ENCODE measurements around the gene RPL41. TPM values are rescaled to one million over a fixed set of nuclear protein-coding genes. Genes with fewer than 3 reads are reported as not detected.

Gene RPL41
- total and polyA plus RNA-seq, 9 of the 15 experiments (the other 6 are each of a cell fraction or from before 2014, with no cell fraction given): 3,403 to 11,276 (median 5,604) TPM

- TF ChIP-seq, protein P1, sequence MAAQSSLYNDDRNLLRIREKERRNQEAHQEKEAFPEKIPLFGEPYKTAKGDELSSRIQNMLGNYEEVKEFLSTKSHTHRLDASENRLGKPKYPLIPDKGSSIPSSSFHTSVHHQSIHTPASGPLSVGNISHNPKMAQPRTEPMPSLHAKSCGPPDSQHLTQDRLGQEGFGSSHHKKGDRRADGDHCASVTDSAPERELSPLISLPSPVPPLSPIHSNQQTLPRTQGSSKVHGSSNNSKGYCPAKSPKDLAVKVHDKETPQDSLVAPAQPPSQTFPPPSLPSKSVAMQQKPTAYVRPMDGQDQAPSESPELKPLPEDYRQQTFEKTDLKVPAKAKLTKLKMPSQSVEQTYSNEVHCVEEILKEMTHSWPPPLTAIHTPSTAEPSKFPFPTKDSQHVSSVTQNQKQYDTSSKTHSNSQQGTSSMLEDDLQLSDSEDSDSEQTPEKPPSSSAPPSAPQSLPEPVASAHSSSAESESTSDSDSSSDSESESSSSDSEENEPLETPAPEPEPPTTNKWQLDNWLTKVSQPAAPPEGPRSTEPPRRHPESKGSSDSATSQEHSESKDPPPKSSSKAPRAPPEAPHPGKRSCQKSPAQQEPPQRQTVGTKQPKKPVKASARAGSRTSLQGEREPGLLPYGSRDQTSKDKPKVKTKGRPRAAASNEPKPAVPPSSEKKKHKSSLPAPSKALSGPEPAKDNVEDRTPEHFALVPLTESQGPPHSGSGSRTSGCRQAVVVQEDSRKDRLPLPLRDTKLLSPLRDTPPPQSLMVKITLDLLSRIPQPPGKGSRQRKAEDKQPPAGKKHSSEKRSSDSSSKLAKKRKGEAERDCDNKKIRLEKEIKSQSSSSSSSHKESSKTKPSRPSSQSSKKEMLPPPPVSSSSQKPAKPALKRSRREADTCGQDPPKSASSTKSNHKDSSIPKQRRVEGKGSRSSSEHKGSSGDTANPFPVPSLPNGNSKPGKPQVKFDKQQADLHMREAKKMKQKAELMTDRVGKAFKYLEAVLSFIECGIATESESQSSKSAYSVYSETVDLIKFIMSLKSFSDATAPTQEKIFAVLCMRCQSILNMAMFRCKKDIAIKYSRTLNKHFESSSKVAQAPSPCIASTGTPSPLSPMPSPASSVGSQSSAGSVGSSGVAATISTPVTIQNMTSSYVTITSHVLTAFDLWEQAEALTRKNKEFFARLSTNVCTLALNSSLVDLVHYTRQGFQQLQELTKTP (IDR thresholded peaks at IDR 0.05; ENCODE audit: low read depth in 1 of 2, partially characterized antibody in 2 of 2): peak in 1 of 2 experiments; percentile 44
- TF ChIP-seq L3MBTL2 (IDR thresholded peaks at IDR 0.05): peak; percentile 78
- peak; percentile 54; the same call in 1 of the 2 replicates for TF ChIP-seq BHLHE40 (IDR thresholded peaks at IDR 0.05; ENCODE audit: low read length)
- TF ChIP-seq POLR2AphosphoS5 (IDR thresholded peaks at IDR 0.05; ENCODE audit: control insufficient read depth, insufficient read depth, low read depth, low read length): peak; percentile 25; the same call in 1 of the 2 replicates
- TF ChIP-seq WHSC1 (IDR thresholded peaks at IDR 0.05; ENCODE audit: low read length): no peak
- TF ChIP-seq FOSL1 (tag; conservative IDR thresholded peaks at IDR 0.05): peak; percentile 8; the same call in 1 of the 2 replicates
- no peak for TF ChIP-seq SRSF9 (IDR thresholded peaks at IDR 0.05; ENCODE audit: borderline replicate concordance, low read depth, low read length)
- no peak for TF ChIP-seq CCNT2 (IDR thresholded peaks at IDR 0.05; ENCODE audit: borderline replicate concordance, extremely low read depth, insufficient read length, low read depth, low read length)
- TF ChIP-seq, protein P2, sequence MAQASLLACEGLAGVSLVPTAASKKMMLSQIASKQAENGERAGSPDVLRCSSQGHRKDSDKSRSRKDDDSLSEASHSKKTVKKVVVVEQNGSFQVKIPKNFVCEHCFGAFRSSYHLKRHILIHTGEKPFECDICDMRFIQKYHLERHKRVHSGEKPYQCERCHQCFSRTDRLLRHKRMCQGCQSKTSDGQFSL (CRISPR knock-in tag; IDR thresholded peaks at IDR 0.05): no peak
- TF ChIP-seq, protein P2 (tag; IDR thresholded peaks at IDR 0.05): no peak
- TF ChIP-seq CBFB (CRISPR knock-in tag; IDR thresholded peaks at IDR 0.05): no peak
- TF ChIP-seq CUX1 (CRISPR knock-in tag; IDR thresholded peaks at IDR 0.05): no peak
- TF ChIP-seq STAT5A (IDR thresholded peaks at IDR 0.05; ENCODE audit: borderline replicate concordance, low read length): no peak
- TF ChIP-seq MAX (CRISPR knock-in tag; IDR thresholded peaks at IDR 0.05): peak; percentile 84
- TF ChIP-seq, protein P3, sequence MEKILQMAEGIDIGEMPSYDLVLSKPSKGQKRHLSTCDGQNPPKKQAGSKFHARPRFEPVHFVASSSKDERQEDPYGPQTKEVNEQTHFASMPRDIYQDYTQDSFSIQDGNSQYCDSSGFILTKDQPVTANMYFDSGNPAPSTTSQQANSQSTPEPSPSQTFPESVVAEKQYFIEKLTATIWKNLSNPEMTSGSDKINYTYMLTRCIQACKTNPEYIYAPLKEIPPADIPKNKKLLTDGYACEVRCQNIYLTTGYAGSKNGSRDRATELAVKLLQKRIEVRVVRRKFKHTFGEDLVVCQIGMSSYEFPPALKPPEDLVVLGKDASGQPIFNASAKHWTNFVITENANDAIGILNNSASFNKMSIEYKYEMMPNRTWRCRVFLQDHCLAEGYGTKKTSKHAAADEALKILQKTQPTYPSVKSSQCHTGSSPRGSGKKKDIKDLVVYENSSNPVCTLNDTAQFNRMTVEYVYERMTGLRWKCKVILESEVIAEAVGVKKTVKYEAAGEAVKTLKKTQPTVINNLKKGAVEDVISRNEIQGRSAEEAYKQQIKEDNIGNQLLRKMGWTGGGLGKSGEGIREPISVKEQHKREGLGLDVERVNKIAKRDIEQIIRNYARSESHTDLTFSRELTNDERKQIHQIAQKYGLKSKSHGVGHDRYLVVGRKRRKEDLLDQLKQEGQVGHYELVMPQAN (IDR thresholded peaks at IDR 0.05; ENCODE audit: borderline replicate concordance): 0 out of 2 replicates have a peak, but pooled peaks have one; percentile 49
Observed at GRCh38 chr12:56119361-56119796, 2.9 kb downstream of the RPL41 start (continued).

All from K562 (cell line).